Kidney (tissue), 14 donors: Measurements from ENCODE around the gene SYAP1. TPM values are rescaled to one million over a fixed set of nuclear protein-coding genes. Genes with fewer than 3 reads are reported as not detected.

Source experiments
- DNase-seq, 5 donors: peaks; one replicate each; pipeline ENCODE4 v3.0.0-alpha.2; 2013 to 2020
- FAIRE-seq: peaks from 2 replicates; lab custom pipeline; 2012; peaks lifted over from hg19 to GRCh38; lab: Jason Lieb, UNC
- H3K27ac ChIP-seq, 2 donors: one replicate each; pipeline ENCODE4 v1.7.0; 2013; ENCODE audit warnings: low read depth in 2 of 2, low read length in 2 of 2, inconsistent platforms in 1 of 2
- H3K27me3 ChIP-seq: one replicate; pipeline ENCODE4 v1.7.1; 2013; ENCODE audit warnings: low read length, inconsistent platforms; ENCODE audit not compliant: control insufficient read depth, insufficient read depth
- H3K36me3 ChIP-seq, 3 donors: one replicate each; pipeline versions ENCODE4 v1.7.0 to v1.7.1; 2013; ENCODE audit warnings: low read length in 3 of 3, control low read depth in 1 of 3, inconsistent platforms in 1 of 3; ENCODE audit not compliant: insufficient read depth in 3 of 3, control insufficient read depth in 2 of 3
- H3K4me1 ChIP-seq, 3 donors: one replicate each; pipeline versions ENCODE4 v1.7.0 to v1.7.1; 2013; ENCODE audit warnings: low read length in 3 of 3, inconsistent platforms in 1 of 3, low read depth in 1 of 3; ENCODE audit not compliant: control insufficient read depth in 2 of 3, insufficient read depth in 2 of 3
- H3K4me3 ChIP-seq, 3 donors: one replicate each; pipeline versions ENCODE4 v1.7.0 to v1.8.1; 2013; ENCODE audit warnings: low read length in 3 of 3, control low read depth in 1 of 3, inconsistent platforms in 1 of 3
- H3K9ac ChIP-seq, 3 donors: one replicate each; pipeline versions ENCODE4 v1.7.0 to v1.7.1; 2013; ENCODE audit warnings: low read length in 3 of 3, control low read depth in 1 of 3, inconsistent platforms in 1 of 3
- H3K9me3 ChIP-seq, 3 donors: one replicate each; pipeline versions ENCODE4 v1.7.0 to v1.7.1; 2013; ENCODE audit warnings: low read length in 3 of 3, control low read depth in 1 of 3, inconsistent platforms in 1 of 3; ENCODE audit not compliant: control insufficient read depth in 2 of 3, insufficient read depth in 1 of 3
- CTCF ChIP-seq: IDR thresholded peaks from 3 replicates; pipeline ENCODE4 v1.5.1; 2012; ENCODE audit warnings: mild to moderate bottlenecking, moderate library complexity, borderline replicate concordance; ENCODE audit not compliant: insufficient read depth; ENCODE audit errors: extremely low read depth
- intact Hi-C: fragments of 100-400 bp; cut with DNase I; formaldehyde crosslinking; loops from one replicate; pipeline ENCODE4 v1.11.1; 2022
- polyA plus RNA-seq: library from polyadenylated mRNA; stranded (reverse); fragments of 350-450 nt; fragmentation: Illumina TruSeq; extraction: RNeasy Lipid Tissue Mini Kit (QIAGEN cat#74804); gene quantifications from one replicate; pipeline ENCODE4 v1.2.3, GENCODE V29; 2014; ENCODE audit warnings: low read depth, low replicate concordance; ENCODE audit not compliant: insufficient read depth
- total RNA-seq: library from RNA; stranded (reverse); fragmentation: NEBNext Ultra II Directional; extraction: Animal tissue kit (Norgen Biotek cat#: 25700); gene quantifications from one replicate; pipeline ENCODE4 v1.2.1, GENCODE V29; 2021
- donor health status: control.
- donor health status: control.
- donor health status: control.
- donor health status: control.
- donor health status: control.
- donor health status: DM: yes; HTN: yes; CAD: no.
- donor health status: Normal renal cell carcinoma (clear cell type).

The SYAP1 gene
- total and polyA plus RNA-seq, 2 donors from 2014 or later, result 16.6 to 40.3 TPM

DNA sequence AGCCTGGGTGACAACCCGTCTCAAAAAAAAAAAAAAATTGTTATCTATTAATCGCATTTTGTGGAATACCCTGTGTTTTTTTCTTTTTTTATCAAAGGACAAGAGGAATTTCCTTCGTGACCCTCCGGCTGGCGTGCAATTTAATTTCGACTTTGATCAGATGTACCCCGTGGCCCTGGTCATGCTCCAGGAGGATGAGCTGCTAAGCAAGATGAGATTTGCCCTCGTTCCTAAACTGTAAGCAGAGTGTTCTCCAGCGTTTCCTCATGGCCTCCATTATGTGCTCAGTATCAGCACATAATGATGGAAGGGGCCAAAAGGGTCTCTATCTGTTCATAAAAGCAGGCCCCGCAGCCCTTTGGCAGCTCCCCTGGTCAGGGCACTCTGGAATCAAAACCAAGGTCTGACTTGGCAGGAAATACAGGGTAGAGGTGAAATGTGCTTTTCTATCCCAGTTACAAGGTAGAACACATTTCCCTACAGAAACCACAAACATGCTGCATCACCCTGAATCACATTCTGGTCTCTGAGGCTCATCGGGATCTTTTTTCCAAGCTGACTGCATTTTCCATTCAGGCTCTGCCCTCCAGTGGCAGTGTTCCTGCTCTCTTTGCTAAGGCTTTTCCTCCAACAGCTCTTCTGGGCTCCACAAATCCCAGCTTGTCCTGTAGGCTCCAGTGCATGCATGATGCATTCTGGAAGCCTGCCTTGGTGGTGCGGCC lies 24.4 kb downstream of the SYAP1 start:
- TF ChIP-seq CTCF, result no peak
- Histone ChIP-seq H3K27ac (no peak overlapping the region), H3K9me3 (no peaks in the 10 kb centered on the region), H3K4me1 (no peaks in the 10 kb centered on the region), H3K27me3 (no peaks in the 10 kb centered on the region), H3K4me3 (no peak overlapping the region), H3K9ac (no peak overlapping the region), H3K36me3 (peaks cover 3 to 8% (median 4%) of the 10 kb centered on the region in 3 donors)
- FAIRE-seq, result no peak
- intact Hi-C loops, result no loop called here
- DNase-seq, result no peak

DNA sequence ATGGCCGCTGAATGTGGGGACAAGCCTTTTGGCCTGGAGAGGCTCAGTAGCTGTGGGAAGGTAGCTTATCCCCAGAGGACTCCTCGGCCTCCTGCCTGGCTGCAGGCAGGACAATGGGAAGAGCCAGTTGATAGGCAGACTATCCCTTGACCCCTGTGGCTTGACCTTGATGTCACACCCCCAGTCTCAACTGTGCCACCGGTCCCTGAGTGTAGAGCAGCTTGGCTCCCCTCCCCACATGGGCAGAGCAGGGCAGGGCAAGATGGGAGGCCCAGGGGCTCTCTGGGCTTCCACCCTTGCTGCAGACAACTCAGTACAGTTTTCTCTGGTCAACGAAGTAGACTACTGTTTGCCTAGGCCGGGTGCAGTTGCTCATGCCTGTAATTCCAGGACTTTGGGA lies 25.7 kb downstream of the SYAP1 start:
- Histone ChIP-seq H3K9ac (no peak overlapping the region), H3K4me3 (no peak overlapping the region), H3K27me3 (no peaks in the 10 kb centered on the region), H3K27ac (no peak overlapping the region), H3K36me3 (peaks cover 4 to 12% (median 6%) of the 10 kb centered on the region in 3 donors), H3K4me1 (no peaks in the 10 kb centered on the region), H3K9me3 (no peaks in the 10 kb centered on the region)
- no peak for TF ChIP-seq CTCF
- FAIRE-seq (no peak), DNase-seq (no peak)
- intact Hi-C loops, result no loop called here

GRCh38 chrX:16745659-16746058 lies 26.2 kb downstream of the SYAP1 start:
- no peak for TF ChIP-seq CTCF
- Histone ChIP-seq H3K9ac (no peak overlapping the region), H3K36me3 (peaks cover 4 to 12% (median 6%) of the 10 kb centered on the region in 3 donors), H3K27me3 (no peaks in the 10 kb centered on the region), H3K27ac (no peak overlapping the region), H3K4me3 (no peak overlapping the region), H3K9me3 (no peaks in the 10 kb centered on the region), H3K4me1 (no peaks in the 10 kb centered on the region)
- no peak for FAIRE-seq
- intact Hi-C loops, result no loop called here
- no peak for DNase-seq
